PC-9 (cell line): ENCODE data around the gene ADCY2.

ENCODE experiments used
- EZH2 ChIP-seq: fragments of 200-600 bp; sonication (generic); IDR thresholded peaks from 2 replicates; pipeline ENCODE4 v1.8.0; 2017; ENCODE audit warnings: antibody characterized with exemption, low read depth
- TF ChIP-seq, protein P1 (sequence below): fragments of 200-600 bp; sonication (generic); conservative IDR thresholded peaks from 2 replicates; pipeline ENCODE4 v1.6.1; 2017; ENCODE audit warnings: mixed run types, antibody characterized with exemption, mild to moderate bottlenecking, moderate library complexity

DNA sequence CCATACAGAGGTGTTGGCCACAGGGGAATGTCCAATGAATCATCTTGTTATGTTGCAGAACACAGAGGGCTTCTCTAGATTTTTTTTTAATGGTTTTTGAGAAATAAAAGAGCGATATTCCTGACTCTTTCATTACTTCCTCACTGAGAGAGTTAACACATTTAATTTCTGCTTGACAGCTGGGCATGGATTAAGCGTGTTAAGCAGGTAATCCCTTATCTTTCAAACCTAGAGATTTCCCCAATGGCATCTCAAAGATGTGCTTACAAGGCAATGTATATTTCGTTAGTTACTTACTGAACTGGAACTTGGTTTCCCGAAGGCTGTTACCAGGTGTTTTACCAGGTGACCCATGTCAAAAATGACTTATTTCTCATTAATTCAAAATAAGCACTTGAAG lies 21.8 kb upstream of the ADCY2 start:
- TF ChIP-seq, protein P1, sequence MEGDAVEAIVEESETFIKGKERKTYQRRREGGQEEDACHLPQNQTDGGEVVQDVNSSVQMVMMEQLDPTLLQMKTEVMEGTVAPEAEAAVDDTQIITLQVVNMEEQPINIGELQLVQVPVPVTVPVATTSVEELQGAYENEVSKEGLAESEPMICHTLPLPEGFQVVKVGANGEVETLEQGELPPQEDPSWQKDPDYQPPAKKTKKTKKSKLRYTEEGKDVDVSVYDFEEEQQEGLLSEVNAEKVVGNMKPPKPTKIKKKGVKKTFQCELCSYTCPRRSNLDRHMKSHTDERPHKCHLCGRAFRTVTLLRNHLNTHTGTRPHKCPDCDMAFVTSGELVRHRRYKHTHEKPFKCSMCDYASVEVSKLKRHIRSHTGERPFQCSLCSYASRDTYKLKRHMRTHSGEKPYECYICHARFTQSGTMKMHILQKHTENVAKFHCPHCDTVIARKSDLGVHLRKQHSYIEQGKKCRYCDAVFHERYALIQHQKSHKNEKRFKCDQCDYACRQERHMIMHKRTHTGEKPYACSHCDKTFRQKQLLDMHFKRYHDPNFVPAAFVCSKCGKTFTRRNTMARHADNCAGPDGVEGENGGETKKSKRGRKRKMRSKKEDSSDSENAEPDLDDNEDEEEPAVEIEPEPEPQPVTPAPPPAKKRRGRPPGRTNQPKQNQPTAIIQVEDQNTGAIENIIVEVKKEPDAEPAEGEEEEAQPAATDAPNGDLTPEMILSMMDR, result no peak
- no peak for TF ChIP-seq EZH2
